SH-SY5Y (cell line): ENCODE measurements around the gene IL2RA.

Source experiments
- GATA2 ChIP-seq: IDR thresholded peaks from 2 replicates; pipeline ENCODE4 v1.6.1; 2011; ENCODE audit warnings: mild to moderate bottlenecking, low read depth, low read length
- GATA3 ChIP-seq: IDR thresholded peaks from 2 replicates; pipeline ENCODE4 v1.6.1; 2011; ENCODE audit warnings: low read depth, mild to moderate bottlenecking, low read length, moderate library complexity

DNA sequence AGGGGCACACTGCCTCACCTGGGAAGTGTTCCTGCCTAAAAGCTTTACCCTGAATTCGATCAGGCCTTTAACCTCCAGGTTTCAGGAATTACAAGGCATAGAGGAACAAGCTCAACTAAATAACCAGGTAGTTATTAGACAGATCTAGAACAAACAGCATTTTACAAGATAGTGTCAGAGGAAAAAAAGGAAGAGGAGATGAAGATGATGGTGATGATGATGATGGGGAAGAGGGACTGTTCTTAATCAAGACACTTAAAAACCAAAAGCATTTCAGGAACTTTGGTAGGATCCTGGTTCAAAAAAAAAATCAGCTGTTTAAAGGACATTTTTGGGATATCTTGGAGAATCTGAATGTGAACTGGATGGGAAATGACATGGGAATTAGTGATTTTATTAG, 38.2 kb upstream of the IL2RA start:
- no peak for TF ChIP-seq GATA2
- no peak for TF ChIP-seq GATA3
